Neural cell (in vitro differentiated cells): Measurements from ENCODE around the gene FAM53C.

Experiments
- CTCF ChIP-seq: fragments of 450-650 bp; IDR thresholded peaks from 2 replicates; pipeline ENCODE4 v1.5.1; 2014; ENCODE audit warnings: antibody characterized with exemption, mild to moderate bottlenecking, moderate library complexity; ENCODE audit not compliant: poor library complexity, severe bottlenecking
- EZH2 ChIP-seq: fragments of 200-600, 300-800 bp; shearing (Covaris generic), sonication (generic); IDR thresholded peaks from 2 replicates; pipeline ENCODE4 v1.6.1; 2014; ENCODE audit warnings: antibody characterized with exemption, low read length, borderline replicate concordance, mild to moderate bottlenecking; ENCODE audit not compliant: insufficient read depth, poor library complexity, severe bottlenecking

GRCh38 chr5:138369261-138369660 is 31.2 kb downstream of the FAM53C start:
- no peak for TF ChIP-seq CTCF
- no peak for TF ChIP-seq EZH2
